A549 (cell line): Measurements from ENCODE around the gene PCDHGB1.

Experiments used
- CBX2 ChIP-seq: fragments of 200-600 bp; sonication (generic); IDR thresholded peaks from 2 replicates; pipeline ENCODE4 v1.6.1; 2016; ENCODE audit warnings: low read depth, mild to moderate bottlenecking, borderline replicate concordance
- CEBPB ChIP-seq, 2 experiments: fragments of >200 bp in 1 of 2; sonication (Bioruptor Twin) in 1 of 2; formaldehyde crosslinking in 1 of 2; IDR thresholded peaks; 2 replicates each; pipeline ENCODE4 v1.6.1; 2012 to 2016
- MYC ChIP-seq: IDR thresholded peaks from 2 replicates; pipeline ENCODE4 v1.6.1; 2012; ENCODE audit warnings: mild to moderate bottlenecking, inconsistent platforms, low read length, improper control_type of control experiment, borderline replicate concordance
- TF ChIP-seq, protein P1 (sequence below): fragments of >200 bp; sonication (Bioruptor Twin); formaldehyde crosslinking; IDR thresholded peaks from 3 replicates; pipeline ENCODE4 v1.5.1; 2016
- TF ChIP-seq, protein P2 (sequence below): IDR thresholded peaks from 2 replicates; pipeline ENCODE4 v1.6.1; 2012; ENCODE audit warnings: low read depth, borderline replicate concordance

DNA sequence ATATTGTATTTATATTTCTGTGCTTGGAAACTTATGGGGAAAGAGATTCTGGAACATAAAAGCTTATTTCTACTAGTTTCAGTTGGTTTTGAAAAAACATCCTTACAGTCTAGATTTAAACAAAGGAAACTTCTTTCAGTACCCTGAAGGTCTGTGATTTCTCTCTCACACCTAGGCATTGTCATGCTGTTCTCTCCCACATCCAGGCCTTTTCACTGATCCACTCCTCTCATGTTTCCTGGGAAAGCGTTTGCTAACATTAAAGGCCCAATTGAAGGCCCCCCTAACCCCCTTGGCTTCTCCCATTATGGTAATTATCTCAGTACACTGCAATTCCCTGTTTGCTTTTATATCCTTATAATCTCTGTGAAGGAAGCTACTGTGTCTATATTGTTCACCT lies 7.1 kb upstream of the PCDHGB1 start:
- TF ChIP-seq MYC (no peak), CEBPB (IDR thresholded peaks at IDR 0.05) (no peak), CBX2 (no peak)
- TF ChIP-seq, protein P1, sequence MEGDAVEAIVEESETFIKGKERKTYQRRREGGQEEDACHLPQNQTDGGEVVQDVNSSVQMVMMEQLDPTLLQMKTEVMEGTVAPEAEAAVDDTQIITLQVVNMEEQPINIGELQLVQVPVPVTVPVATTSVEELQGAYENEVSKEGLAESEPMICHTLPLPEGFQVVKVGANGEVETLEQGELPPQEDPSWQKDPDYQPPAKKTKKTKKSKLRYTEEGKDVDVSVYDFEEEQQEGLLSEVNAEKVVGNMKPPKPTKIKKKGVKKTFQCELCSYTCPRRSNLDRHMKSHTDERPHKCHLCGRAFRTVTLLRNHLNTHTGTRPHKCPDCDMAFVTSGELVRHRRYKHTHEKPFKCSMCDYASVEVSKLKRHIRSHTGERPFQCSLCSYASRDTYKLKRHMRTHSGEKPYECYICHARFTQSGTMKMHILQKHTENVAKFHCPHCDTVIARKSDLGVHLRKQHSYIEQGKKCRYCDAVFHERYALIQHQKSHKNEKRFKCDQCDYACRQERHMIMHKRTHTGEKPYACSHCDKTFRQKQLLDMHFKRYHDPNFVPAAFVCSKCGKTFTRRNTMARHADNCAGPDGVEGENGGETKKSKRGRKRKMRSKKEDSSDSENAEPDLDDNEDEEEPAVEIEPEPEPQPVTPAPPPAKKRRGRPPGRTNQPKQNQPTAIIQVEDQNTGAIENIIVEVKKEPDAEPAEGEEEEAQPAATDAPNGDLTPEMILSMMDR = no peak
- TF ChIP-seq, protein P2, sequence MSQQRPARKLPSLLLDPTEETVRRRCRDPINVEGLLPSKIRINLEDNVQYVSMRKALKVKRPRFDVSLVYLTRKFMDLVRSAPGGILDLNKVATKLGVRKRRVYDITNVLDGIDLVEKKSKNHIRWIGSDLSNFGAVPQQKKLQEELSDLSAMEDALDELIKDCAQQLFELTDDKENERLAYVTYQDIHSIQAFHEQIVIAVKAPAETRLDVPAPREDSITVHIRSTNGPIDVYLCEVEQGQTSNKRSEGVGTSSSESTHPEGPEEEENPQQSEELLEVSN = no peak
